ENCODE measurements around the gene CENPV.
"Not testable (repeated sequence)": the region's sequence is repeated elsewhere in the genome, so short reads cannot be mapped to it uniquely, and the experiment has no call there.

Gene CENPV

GRCh38 chr17:16319969-16320368 is 33.3 kb downstream of the CENPV start:
- FAIRE-seq: no peak

GRCh38 chr17:16314859-16315258 is 38.4 kb downstream of the CENPV start:
- DNase-seq (ENCODE audit: insufficient read length, low spot score) (no peak), FAIRE-seq (no peak)

More at GRCh38 chr17:16319969-16320368, 33.3 kb downstream of the CENPV start:
- no peak for DNase-seq (ENCODE audit: insufficient read length, low spot score)

GRCh38 chr17:16314189-16314588 is 39.1 kb downstream of the CENPV start:
- DNase-seq (ENCODE audit: insufficient read length, low spot score) (no peak), FAIRE-seq (no peak)

GRCh38 chr17:16313139-16314090 is 39.9 kb downstream of the CENPV start:
- DNase-seq (ENCODE audit: insufficient read length, low spot score): no peak
- FAIRE-seq: no peak

GRCh38 chr17:16312061-16312460 is 41.2 kb downstream of the CENPV start:
- not testable (repeated sequence) for DNase-seq (ENCODE audit: insufficient read length, low spot score); FAIRE-seq

GRCh38 chr17:16306211-16306610 is 47.1 kb downstream of the CENPV start:
- FAIRE-seq: no peak
- no peak for DNase-seq (ENCODE audit: insufficient read length, low spot score)

- DNase-seq (ENCODE audit: insufficient read length, low spot score) (no peak), FAIRE-seq (no peak)
Measured at GRCh38 chr17:16304830-16305229, 48.4 kb downstream of the CENPV start.

- no peak for DNase-seq (ENCODE audit: insufficient read length, low spot score)
- no peak for FAIRE-seq
Measured at GRCh38 chr17:16302856-16303255, 50.4 kb downstream of the CENPV start.

GRCh38 chr17:16301963-16302855 is 51.1 kb downstream of the CENPV start:
- no peak for FAIRE-seq
- no peak for DNase-seq (ENCODE audit: insufficient read length, low spot score)

- FAIRE-seq (no peak), DNase-seq (ENCODE audit: insufficient read length, low spot score) (no peak)
Measured at GRCh38 chr17:16300554-16300953, 52.7 kb downstream of the CENPV start.

- DNase-seq (ENCODE audit: insufficient read length, low spot score): no peak
- no peak for FAIRE-seq
Measured at GRCh38 chr17:16298140-16298662, 55.1 kb downstream of the CENPV start.

- DNase-seq (ENCODE audit: insufficient read length, low spot score): no peak
- FAIRE-seq: no peak
Measured at GRCh38 chr17:16297367-16298139, 55.7 kb downstream of the CENPV start.

- not testable (repeated sequence) for DNase-seq (ENCODE audit: insufficient read length, low spot score); FAIRE-seq
Measured at GRCh38 chr17:16296072-16296471, 57.2 kb downstream of the CENPV start.

- no peak for DNase-seq (ENCODE audit: insufficient read length, low spot score)
- FAIRE-seq: no peak
Measured at GRCh38 chr17:16294560-16294959, 58.7 kb downstream of the CENPV start.

- no peak for FAIRE-seq
- no peak for DNase-seq (ENCODE audit: insufficient read length, low spot score)
Measured at GRCh38 chr17:16293931-16294330, 59.3 kb downstream of the CENPV start.

All from GM19239 (cell line).